Heart left ventricle (tissue), 13 donors: ENCODE results near the gene TMEM196.

Experiments
- POLR2A ChIP-seq, 2 donors: fragments of 450-650 bp; IDR thresholded peaks; one replicate each; pipeline ENCODE4 v1.6.1; 2017; ENCODE audit warnings: antibody characterized with exemption in 2 of 2, mild to moderate bottlenecking in 2 of 2, moderate library complexity in 2 of 2
- TF ChIP-seq, protein P1 (sequence below), 12 donors: fragments of 200-600 bp; sonication (generic) in 4 of 12; IDR thresholded peaks; one replicate each; pipeline versions ENCODE4 v1.5.0 to v1.8.0; 2018 to 2022; ENCODE audit warnings: antibody characterized with exemption in 12 of 12, mild to moderate bottlenecking in 5 of 12
- donor health status: ischemic (EF 13 %, LVEDD 7.1; RV severe dilation, severe dysfunction).
- donor health status: DM: no; HTN: yes; CAD: no.
- donor health status: DM: no; HTN: no; CAD: no.
- donor health status: ischemic (EF 25% LVEDD 6.9; RV normal size, moderate dysfunction).
- donor health status: ischemic (EF 25% LVEDD 5.7; RV mildly dilated, moderate dysfunction).
- donor health status: ischemic (EF 35%, LVEDD 5.7; RV mildly dilated, moderate dysfunction).
- donor health status: nonischemic (EF 11% LVEDD 7.7; RV severe dilation, severe dysfunction).
- donor health status: DM: yes; HTN: yes; CAD: no.
- donor health status: PGD.
- donor health status: ischemic (EF 29% LVEDD 5.4; RV normal size, mild dysfunction).
- donor health status: nonischemic (EF 23%, LVEDD 6.1; RV moderate dilation, normal function).

DNA sequence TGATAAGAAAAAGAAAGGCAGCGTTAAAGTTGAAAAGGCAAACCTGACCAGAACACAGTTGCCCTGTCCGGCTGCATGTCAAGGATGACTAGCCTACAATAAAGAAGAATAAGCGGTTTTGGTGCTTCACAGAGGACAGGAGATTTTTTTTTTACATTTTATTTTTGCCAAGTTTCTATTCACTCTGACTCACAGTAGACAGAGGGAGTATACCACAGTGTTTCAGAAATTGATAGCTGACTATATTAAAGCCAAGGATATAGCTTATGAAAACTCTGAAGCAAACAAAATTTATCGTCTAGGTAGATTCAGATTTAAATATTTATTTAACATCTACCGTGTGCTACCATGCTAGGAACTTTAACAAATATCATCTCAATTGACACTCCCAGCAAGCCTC, 47.6 kb downstream of the TMEM196 start:
- TF ChIP-seq POLR2A (IDR thresholded peaks at IDR 0.05) = no peak
- TF ChIP-seq, protein P1, sequence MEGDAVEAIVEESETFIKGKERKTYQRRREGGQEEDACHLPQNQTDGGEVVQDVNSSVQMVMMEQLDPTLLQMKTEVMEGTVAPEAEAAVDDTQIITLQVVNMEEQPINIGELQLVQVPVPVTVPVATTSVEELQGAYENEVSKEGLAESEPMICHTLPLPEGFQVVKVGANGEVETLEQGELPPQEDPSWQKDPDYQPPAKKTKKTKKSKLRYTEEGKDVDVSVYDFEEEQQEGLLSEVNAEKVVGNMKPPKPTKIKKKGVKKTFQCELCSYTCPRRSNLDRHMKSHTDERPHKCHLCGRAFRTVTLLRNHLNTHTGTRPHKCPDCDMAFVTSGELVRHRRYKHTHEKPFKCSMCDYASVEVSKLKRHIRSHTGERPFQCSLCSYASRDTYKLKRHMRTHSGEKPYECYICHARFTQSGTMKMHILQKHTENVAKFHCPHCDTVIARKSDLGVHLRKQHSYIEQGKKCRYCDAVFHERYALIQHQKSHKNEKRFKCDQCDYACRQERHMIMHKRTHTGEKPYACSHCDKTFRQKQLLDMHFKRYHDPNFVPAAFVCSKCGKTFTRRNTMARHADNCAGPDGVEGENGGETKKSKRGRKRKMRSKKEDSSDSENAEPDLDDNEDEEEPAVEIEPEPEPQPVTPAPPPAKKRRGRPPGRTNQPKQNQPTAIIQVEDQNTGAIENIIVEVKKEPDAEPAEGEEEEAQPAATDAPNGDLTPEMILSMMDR (IDR thresholded peaks at IDR 0.05) = no peak
